B cell (primary cell): ENCODE measurements around the gene SCMH1. TPM values are rescaled to one million over a fixed set of nuclear protein-coding genes. Genes with fewer than 3 reads are reported as not detected.

Source experiments
- ATAC-seq: fragments of 200-7000 bp; cut with Tn5 transposase; one replicate; pipeline ENCODE4 v1.10.0; 2021; ENCODE audit warnings: low read depth, mild to moderate bottlenecking, moderate number of reproducible peaks, moderate library complexity
- CTCF ChIA-PET: fragments of 350-600 bp; sonication (Branson Sonifier 250); formaldehyde crosslinking; loops from one replicate; lab custom pipeline; 2021; ENCODE audit warnings: antibody characterized with exemption, inconsistent platforms; lab: Charles Lee
- POLR2A ChIA-PET: fragments of 350-600 bp; sonication (Branson Sonifier 250); formaldehyde crosslinking; loops from one replicate; lab custom pipeline; 2021; ENCODE audit warnings: antibody characterized with exemption; lab: Charles Lee
- DNase-seq: peaks from one replicate; pipeline ENCODE4 v3.0.0; 2013
- H2AFZ ChIP-seq: 2 replicates; pipeline ENCODE4 v1.6.1; 2012; ENCODE audit warnings: mild to moderate bottlenecking, low read depth, low read length; ENCODE audit not compliant: insufficient read depth, poor library complexity, severe bottlenecking
- H3K27ac ChIP-seq, 2 donors: 1 replicate in 1 of 2; 2 replicates in 1 of 2; pipeline ENCODE4 v1.5.1; 2012 to 2013; ENCODE audit warnings: low read length in 2 of 2, mild to moderate bottlenecking in 2 of 2, moderate library complexity in 1 of 2
- H3K27me3 ChIP-seq, 4 experiments: fragments of 200-600 bp in 1 of 4; sonication (generic) in 1 of 4; replicated peaks in 1 of 4; 1 replicate in 2 of 4; 2 replicates in 2 of 4; pipeline versions ENCODE4 v1.6.1 to v1.7.0; 2013 to 2016; ENCODE audit warnings: low read length in 3 of 4, mild to moderate bottlenecking in 2 of 4, mixed read lengths in 1 of 4, moderate library complexity in 1 of 4; ENCODE audit not compliant: insufficient read depth in 4 of 4, control insufficient read depth in 3 of 4; ENCODE audit errors: control extremely low read depth in 1 of 4
- H3K36me3 ChIP-seq, 2 experiments: replicated peaks in 1 of 2; 1 replicate in 1 of 2; 2 replicates in 1 of 2; pipeline versions ENCODE4 v1.6.1 to v1.7.1; 2013; ENCODE audit warnings: low read length in 1 of 2; ENCODE audit not compliant: insufficient read depth in 2 of 2, control insufficient read depth in 1 of 2; ENCODE audit errors: control extremely low read depth in 1 of 2, extremely low read depth in 1 of 2
- H3K4me1 ChIP-seq, 2 donors: fragments of 200-600 bp in 1 of 2; sonication (generic) in 1 of 2; 1 replicate in 1 of 2; 2 replicates in 1 of 2; pipeline versions ENCODE4 v1.5.1 to v1.6.1; 2013 to 2017; ENCODE audit warnings: low read length in 2 of 2; ENCODE audit not compliant: control insufficient read depth in 2 of 2, insufficient read depth in 2 of 2
- H3K4me2 ChIP-seq: replicated peaks from 2 replicates; pipeline ENCODE3; 2012; ENCODE audit warnings: mild to moderate bottlenecking, low read depth, low read length; ENCODE audit not compliant: poor library complexity, severe bottlenecking
- H3K4me3 ChIP-seq, 5 experiments: fragments of 200-600 bp in 1 of 5; sonication (generic) in 1 of 5; 1 replicate in 3 of 5; 2 replicates in 2 of 5; pipeline versions ENCODE4 v1.5.1 to v1.7.0; 2011 to 2016; ENCODE audit warnings: low read length in 4 of 5, mild to moderate bottlenecking in 4 of 5, low read depth in 2 of 5, control low read depth in 1 of 5, moderate library complexity in 1 of 5; ENCODE audit not compliant: insufficient read depth in 1 of 5; ENCODE audit errors: control extremely low read depth in 1 of 5, extremely low read depth in 1 of 5
- H3K79me2 ChIP-seq: fragments of 200-600 bp; sonication (generic); one replicate; pipeline ENCODE4 v1.6.0; 2016; ENCODE audit warnings: low read length; ENCODE audit not compliant: control insufficient read depth, insufficient read depth
- H3K9ac ChIP-seq: fragments of 200-600 bp; sonication (generic); 2 replicates; pipeline ENCODE4 v1.6.1; 2017; ENCODE audit warnings: mild to moderate bottlenecking, low read length, moderate library complexity
- H3K9me3 ChIP-seq, 3 donors: one replicate each; pipeline versions ENCODE4 v1.6.1 to v1.7.1; 2013; ENCODE audit warnings: low read length in 2 of 3; ENCODE audit not compliant: control insufficient read depth in 2 of 3, insufficient read depth in 1 of 3; ENCODE audit errors: control extremely low read depth in 1 of 3
- H4K20me1 ChIP-seq: 2 replicates; pipeline ENCODE4 v1.6.0; 2012; ENCODE audit warnings: mild to moderate bottlenecking, low read length; ENCODE audit not compliant: insufficient read depth, control insufficient read depth, poor library complexity, severe bottlenecking
- H3K27ac Mint-ChIP-seq: one replicate; pipeline ENCODE4 v1.8.0; 2021; ENCODE audit warnings: mixed read lengths
- H3K27me3 Mint-ChIP-seq: one replicate; pipeline ENCODE4 v1.8.0; 2021; ENCODE audit warnings: mixed read lengths
- H3K4me1 Mint-ChIP-seq: one replicate; pipeline ENCODE4 v1.8.0; 2021; ENCODE audit warnings: mixed read lengths
- H3K4me3 Mint-ChIP-seq: one replicate; pipeline ENCODE4 v1.8.0; 2021; ENCODE audit warnings: mixed read lengths
- H3K9me3 Mint-ChIP-seq: one replicate; pipeline ENCODE4 v1.8.0; 2022; ENCODE audit warnings: mixed read lengths; ENCODE audit not compliant: insufficient read depth
- CTCF ChIP-seq: fragments of 200-600 bp; IDR thresholded peaks from one replicate; pipeline ENCODE4 v1.8.0; 2022; ENCODE audit warnings: antibody characterized with exemption, mild to moderate bottlenecking
- EZH2 ChIP-seq: IDR thresholded peaks from 2 replicates; pipeline ENCODE4 v1.6.1; 2012; ENCODE audit warnings: borderline replicate concordance, low read depth, mild to moderate bottlenecking, moderate library complexity, low read length; ENCODE audit not compliant: insufficient read depth, poor library complexity, severe bottlenecking
- WGBS: methylation state at CpG from one replicate; pipeline ENCODE4 v1.1.5; 2013; ENCODE audit warnings: missing lambda C conversion rate; ENCODE audit not compliant: insufficient coverage; 5-methylcytosine and 5-hydroxymethylcytosine counted together
- intact Hi-C: fragments of 100-400 bp; cut with micrococcal nuclease; formaldehyde crosslinking; loops from one replicate; pipeline ENCODE4 v1.10.0; 2022
- polyA plus RNA-seq: library from polyadenylated mRNA; depleted of rRNA; stranded (reverse); fragments of >200 nt; gene quantifications from 2 replicates; pipeline ENCODE4 v1.2.3, GENCODE V29; 2012
- total RNA-seq, 2 donors: library from RNA; stranded (reverse); fragments of 120-200 nt in 1 of 2; gene quantifications; 1 replicate in 1 of 2; 2 replicates in 1 of 2; pipeline versions ENCODE4 v1.2.3 to v1.2.4, GENCODE V29; 2013 to 2022

SCMH1 gene
- total and polyA plus RNA-seq, 2 donors (not counting 1 experiment from before 2014, with no cell fraction given) = 29.4 to 33.3 TPM

DNA sequence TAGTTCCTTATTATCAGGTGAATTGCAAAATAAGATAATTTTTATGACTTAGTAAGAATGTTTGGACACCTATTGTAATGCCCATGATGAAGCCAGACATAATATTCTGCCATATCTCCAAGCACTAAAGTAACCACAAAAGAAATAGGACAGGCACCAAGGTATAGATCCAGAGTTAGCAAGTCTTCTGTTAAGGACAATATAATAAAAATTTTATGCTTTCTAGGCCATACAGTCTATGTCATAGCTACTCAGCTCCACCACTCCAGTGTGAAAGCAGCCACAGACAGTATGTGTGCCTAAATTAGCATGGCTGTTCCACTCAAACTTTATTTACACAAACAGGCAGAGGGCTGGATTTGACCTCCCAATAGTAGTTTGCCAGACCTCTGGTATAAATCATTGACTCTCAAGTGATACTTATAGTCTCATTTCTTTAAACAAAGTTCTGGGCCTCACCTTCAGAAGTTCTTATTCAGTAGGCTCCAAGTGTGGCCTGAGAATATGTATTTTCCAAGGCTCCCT, 88.3 kb downstream of the SCMH1 start:
- TF ChIP-seq CTCF (no peak), EZH2 (no peak)
- CTCF ChIA-PET = no interaction called here
- Mint-ChIP-seq H3K27ac (no peak overlapping the region), H3K27me3 (no peaks in the 10 kb centered on the region), H3K9me3 (no peaks in the 10 kb centered on the region), H3K4me3 (no peak overlapping the region), H3K4me1 (no peaks in the 10 kb centered on the region)
- ATAC-seq (no peak), DNase-seq (no peak)
- Histone ChIP-seq H3K9ac (no peak overlapping the region), H3K4me3 (no peak overlapping the region), H3K9me3 (no peaks in the 10 kb centered on the region), H3K4me2 (no peak overlapping the region), H3K27me3 (no peaks in the 10 kb centered on the region), H3K27ac (no peak overlapping the region), H3K79me2 (no peaks in the 10 kb centered on the region), H3K36me3 (peaks cover 0 to 2% of the 10 kb centered on the region in 2 experiments), H3K4me1 (no peaks in the 10 kb centered on the region), H2AFZ (no peak overlapping the region), H4K20me1 (no peaks in the 10 kb centered on the region)
- intact Hi-C loops = no loop called here
- POLR2A ChIA-PET = no interaction called here

DNA sequence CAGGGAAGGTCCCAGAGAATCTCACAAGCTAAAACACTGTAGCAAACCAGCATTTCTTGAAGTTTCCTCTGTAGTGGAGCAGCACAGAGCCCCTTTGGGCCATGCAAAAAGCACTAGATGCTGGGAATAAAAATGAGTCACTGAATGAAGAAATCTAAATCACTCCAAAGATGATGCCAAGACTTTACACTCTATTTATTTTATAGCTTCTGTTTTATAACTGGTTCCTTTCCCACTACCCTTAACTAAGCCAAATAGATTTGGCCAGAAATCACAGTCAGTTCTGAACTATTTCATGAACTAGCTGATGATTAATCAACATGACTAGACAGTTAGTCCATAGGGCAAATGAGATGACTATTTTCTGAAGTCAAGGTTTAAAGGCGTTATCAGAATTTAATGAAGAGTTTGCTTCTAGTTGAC, 89.5 kb downstream of the SCMH1 start:
- intact Hi-C loops = no loop called here
- TF ChIP-seq CTCF (no peak), EZH2 (no peak)
- no peak overlapping the region for H3K9ac ChIP-seq
- H3K9me3 ChIP-seq = no peaks in the 10 kb centered on the region
- H3K4me1 Mint-ChIP-seq = no peaks in the 10 kb centered on the region
- H4K20me1 ChIP-seq = no peaks in the 10 kb centered on the region
- ChIA-PET POLR2A (no interaction called here), CTCF (no interaction called here)
- no peaks in the 10 kb centered on the region for H3K79me2 ChIP-seq
- no peak overlapping the region for H3K4me3 Mint-ChIP-seq
- H3K36me3 ChIP-seq = peaks cover 0 to 2% of the 10 kb centered on the region in 2 experiments
- H3K27ac Mint-ChIP-seq = no peak overlapping the region
- H3K27ac ChIP-seq = no peak overlapping the region
- DNase-seq (no peak), ATAC-seq (no peak)
- H2AFZ ChIP-seq = no peak overlapping the region
- no peak overlapping the region for H3K4me2 ChIP-seq
- no peaks in the 10 kb centered on the region for H3K9me3 Mint-ChIP-seq
- no peaks in the 10 kb centered on the region for H3K27me3 Mint-ChIP-seq
- H3K4me3 ChIP-seq = no peak overlapping the region
- no peaks in the 10 kb centered on the region for H3K4me1 ChIP-seq
- H3K27me3 ChIP-seq = no peaks in the 10 kb centered on the region
- no CpG with 5 or more reads among the region's 1 CpG for WGBS
